HepG2 (cell line): ENCODE data around the gene LSR. TPM values are rescaled to one million over a fixed set of nuclear protein-coding genes. Genes with fewer than 3 reads are reported as not detected.

Source experiments
- ATAC-seq: fragments of 200-7000 bp; cut with Tn5 transposase; 3 replicates; pipeline ENCODE4 v1.9.1; 2020; ENCODE audit warnings: mild to moderate bottlenecking, moderate library complexity
- BruUV-seq: library from RNA; stranded (reverse); fragments of 400-500 nt; replicated peaks from 2 replicates; lab custom pipeline; 2021; lab: Mats Ljungman, UMichigan
- CTCF ChIA-PET: fragments of 300-600 bp; formaldehyde crosslinking; extraction: SDS; loops from one replicate; lab custom pipeline; 2021; ENCODE audit warnings: low total read pairs, inconsistent platforms, low intra/inter-chr PET ratio; lab: Yijun Ruan, JAX
- POLR2A ChIA-PET: fragments of 350-600 bp; sonication (Branson Sonifier 250); formaldehyde crosslinking; loops from one replicate; lab custom pipeline; 2020; ENCODE audit warnings: antibody characterized with exemption, inconsistent platforms; lab: Yijun Ruan, JAX
- DNase-seq: peaks from one replicate; pipeline ENCODE4 v3.0.0-alpha.2; 2015; ENCODE audit warnings: low spot score
- FAIRE-seq: peaks from 3 replicates; lab custom pipeline; 2011; peaks lifted over from hg19 to GRCh38; lab: Jason Lieb, UNC
- H2AFZ ChIP-seq: one replicate; pipeline ENCODE4 v1.6.1; 2011; ENCODE audit warnings: low read length, inconsistent platforms
- H3K27ac ChIP-seq: fragments of 300-600 bp; 3 replicates; pipeline ENCODE4 v1.8.0; 2011; ENCODE audit warnings: mixed run types, mild to moderate bottlenecking, mixed read lengths, low read length, inconsistent platforms; ENCODE audit not compliant: insufficient read depth; ENCODE audit errors: extremely low read length
- H3K27me3 ChIP-seq, 2 experiments: fragments of 200-600 bp in 1 of 2; 2 replicates in 1 of 2; 3 replicates in 1 of 2; pipeline versions ENCODE4 v1.6.0 to v1.8.0; 2011; ENCODE audit warnings: low read length in 2 of 2, mild to moderate bottlenecking in 2 of 2, moderate library complexity in 2 of 2, inconsistent platforms in 1 of 2; ENCODE audit not compliant: insufficient read depth in 2 of 2, control insufficient read depth in 1 of 2
- H3K36me3 ChIP-seq, 2 experiments: fragments of 200-600 bp in 1 of 2; replicated peaks in 1 of 2; 2 replicates in 1 of 2; 3 replicates in 1 of 2; pipeline versions ENCODE4 v1.5.1 to v1.8.0; 2011; ENCODE audit warnings: low read length in 2 of 2, inconsistent platforms in 1 of 2; ENCODE audit not compliant: insufficient read depth in 2 of 2, control insufficient read depth in 1 of 2
- H3K4me1 ChIP-seq: 2 replicates; pipeline ENCODE4 v1.5.1; 2012; ENCODE audit warnings: low read length, inconsistent platforms; ENCODE audit not compliant: insufficient read depth
- H3K4me2 ChIP-seq: 2 replicates; pipeline ENCODE4 v1.6.0; 2011; ENCODE audit warnings: low read depth, low read length, inconsistent platforms
- H3K4me3 ChIP-seq, 3 experiments: fragments of 200-600 bp in 1 of 3; sonication (generic), shearing (Covaris generic) in 1 of 3; replicated peaks in 1 of 3; 2 replicates each; pipeline ENCODE4 v1.5.1; 2011 to 2016; ENCODE audit warnings: low read length in 3 of 3, inconsistent platforms in 2 of 3, low read depth in 2 of 3, mild to moderate bottlenecking in 2 of 3, control low read depth in 1 of 3, mixed read lengths in 1 of 3; ENCODE audit not compliant: insufficient read depth in 1 of 3
- H3K79me2 ChIP-seq: one replicate; pipeline ENCODE4 v1.6.1; 2011; ENCODE audit warnings: low read length, inconsistent platforms; ENCODE audit not compliant: insufficient read depth
- H3K9ac ChIP-seq: 2 replicates; pipeline ENCODE4 v1.6.0; 2011; ENCODE audit warnings: mild to moderate bottlenecking, low read depth, low read length, inconsistent platforms; ENCODE audit not compliant: insufficient read depth
- H3K9me3 ChIP-seq: 2 replicates; pipeline ENCODE4 v1.5.1; 2012; ENCODE audit warnings: mild to moderate bottlenecking, low read length
- H4K20me1 ChIP-seq: 2 replicates; pipeline ENCODE4 v1.6.0; 2011; ENCODE audit warnings: inconsistent platforms, mild to moderate bottlenecking, low read length, moderate library complexity; ENCODE audit not compliant: insufficient read depth
- AKAP8 ChIP-seq: sonication (generic); formaldehyde crosslinking; IDR thresholded peaks from 2 replicates; pipeline ENCODE4 v1.5.1; 2020; ENCODE audit warnings: mild to moderate bottlenecking, missing genetic modification reagents
- GABPB1 ChIP-seq: IDR thresholded peaks from 2 replicates; pipeline ENCODE4 v1.6.1; 2016; ENCODE audit warnings: mild to moderate bottlenecking, missing genetic modification reagents, moderate library complexity, missing compliant biosample characterization
- KDM5B ChIP-seq: sonication (generic); formaldehyde crosslinking; IDR thresholded peaks from 2 replicates; pipeline ENCODE4 v1.4.0; 2020; ENCODE audit warnings: missing genetic modification reagents, mild to moderate bottlenecking, borderline replicate concordance
- KLF6 ChIP-seq: IDR thresholded peaks from 2 replicates; pipeline ENCODE4 v1.8.0; 2016; ENCODE audit warnings: missing biosample characterization, missing genetic modification reagents
- KMT2B ChIP-seq: IDR thresholded peaks from 2 replicates; pipeline ENCODE4 v1.6.1; 2016; ENCODE audit warnings: missing genetic modification reagents, missing compliant biosample characterization
- SAP130 ChIP-seq: IDR thresholded peaks from 2 replicates; pipeline ENCODE4 v1.6.1; 2016; ENCODE audit warnings: low read depth
- SP4 ChIP-seq: sonication (generic); formaldehyde crosslinking; IDR thresholded peaks from 2 replicates; pipeline ENCODE4 v1.8.1; 2023; ENCODE audit warnings: mild to moderate bottlenecking, missing genetic modification reagents
- ZBTB7B ChIP-seq: sonication (generic); formaldehyde crosslinking; IDR thresholded peaks from 2 replicates; pipeline ENCODE4 v1.4.0; 2020; ENCODE audit warnings: missing genetic modification reagents
- ZNF10 ChIP-seq: sonication (generic); formaldehyde crosslinking; IDR thresholded peaks from 2 replicates; pipeline ENCODE4 v1.4.0; 2020; ENCODE audit warnings: mild to moderate bottlenecking, low read depth, missing genetic modification reagents, borderline replicate concordance
- ZNF296 ChIP-seq: sonication (generic); formaldehyde crosslinking; conservative IDR thresholded peaks from 2 replicates; pipeline ENCODE4 v1.5.0; 2020; ENCODE audit warnings: mild to moderate bottlenecking, missing genetic modification reagents
- ZNF3 ChIP-seq: IDR thresholded peaks from 2 replicates; pipeline ENCODE4 v1.7.0; 2017; ENCODE audit warnings: inconsistent platforms
- ZNF567 ChIP-seq: sonication (generic); formaldehyde crosslinking; IDR thresholded peaks from 2 replicates; pipeline ENCODE4 v1.8.1; 2023; ENCODE audit warnings: mild to moderate bottlenecking, missing genetic modification reagents, borderline replicate concordance
- ZSCAN25 ChIP-seq: sonication (generic); formaldehyde crosslinking; IDR thresholded peaks from 2 replicates; pipeline ENCODE4 v1.8.0; 2022; ENCODE audit warnings: mild to moderate bottlenecking, missing genetic modification reagents
- WGBS: methylation state at CpG from one replicate; pipeline ENCODE4 v1.1.6; 2017; ENCODE audit warnings: low lambda C conversion rate; 5-methylcytosine and 5-hydroxymethylcytosine counted together
- in situ Hi-C: cut with HindIII; loops from 2 replicates; pipeline ENCODE4 v1.10.0; 2017; ENCODE audit warnings: low pct_unique_long_range_greater_than_20kb; ENCODE audit not compliant: extremely low pct_ligation_motif_present
- intact Hi-C: fragments of 100-400 bp; cut with micrococcal nuclease; formaldehyde crosslinking; loops from one replicate; pipeline ENCODE4 v1.10.0; 2022; ENCODE audit not compliant: unreplicated experiment
- polyA plus RNA-seq, 8 experiments: library from polyadenylated mRNA; depleted of rRNA in 3 of 8; stranded (reverse) in 7 of 8; unstranded in 1 of 8; fragments of >200 nt; fragmentation: Illumina TruSeq in 4 of 8; extraction: Trizol in 4 of 8; gene quantifications; 2 replicates each; pipeline versions ENCODE4 v1.2.1 to v1.2.3, GENCODE V29; 2011 to 2016; ENCODE audit warnings: low read depth in 4 of 8, missing spikeins in 1 of 8, mixed read lengths in 1 of 8; ENCODE audit not compliant: insufficient read depth in 1 of 8
- total RNA-seq, 5 experiments: library from RNA; depleted of rRNA; stranded (reverse); fragments of >200 nt; fragmentation: Illumina TruSeq; extraction: Trizol; gene quantifications; 2 replicates each; pipeline ENCODE4 v1.2.3, GENCODE V29; 2016; ENCODE audit warnings: low read depth in 1 of 5
- TF ChIP-seq, protein P1 (sequence below), 2 experiments: sonication (generic) in 1 of 2; formaldehyde crosslinking in 1 of 2; IDR thresholded peaks; 2 replicates each; pipeline versions ENCODE4 v1.4.0 to v1.6.1; 2016 to 2020; ENCODE audit warnings: borderline replicate concordance in 1 of 2, low read depth in 1 of 2, mild to moderate bottlenecking in 1 of 2, missing genetic modification reagents in 1 of 2
- TF ChIP-seq, protein P2 (sequence below): sonication (generic); formaldehyde crosslinking; IDR thresholded peaks from 2 replicates; pipeline ENCODE4 v1.4.0; 2020; ENCODE audit warnings: mild to moderate bottlenecking, missing genetic modification reagents

The LSR gene
- total and polyA plus RNA-seq, 2 of the 13 experiments (the other 11 are each of a cell fraction or from before 2014, with no cell fraction given): 29.2 to 79.2 TPM

DNA sequence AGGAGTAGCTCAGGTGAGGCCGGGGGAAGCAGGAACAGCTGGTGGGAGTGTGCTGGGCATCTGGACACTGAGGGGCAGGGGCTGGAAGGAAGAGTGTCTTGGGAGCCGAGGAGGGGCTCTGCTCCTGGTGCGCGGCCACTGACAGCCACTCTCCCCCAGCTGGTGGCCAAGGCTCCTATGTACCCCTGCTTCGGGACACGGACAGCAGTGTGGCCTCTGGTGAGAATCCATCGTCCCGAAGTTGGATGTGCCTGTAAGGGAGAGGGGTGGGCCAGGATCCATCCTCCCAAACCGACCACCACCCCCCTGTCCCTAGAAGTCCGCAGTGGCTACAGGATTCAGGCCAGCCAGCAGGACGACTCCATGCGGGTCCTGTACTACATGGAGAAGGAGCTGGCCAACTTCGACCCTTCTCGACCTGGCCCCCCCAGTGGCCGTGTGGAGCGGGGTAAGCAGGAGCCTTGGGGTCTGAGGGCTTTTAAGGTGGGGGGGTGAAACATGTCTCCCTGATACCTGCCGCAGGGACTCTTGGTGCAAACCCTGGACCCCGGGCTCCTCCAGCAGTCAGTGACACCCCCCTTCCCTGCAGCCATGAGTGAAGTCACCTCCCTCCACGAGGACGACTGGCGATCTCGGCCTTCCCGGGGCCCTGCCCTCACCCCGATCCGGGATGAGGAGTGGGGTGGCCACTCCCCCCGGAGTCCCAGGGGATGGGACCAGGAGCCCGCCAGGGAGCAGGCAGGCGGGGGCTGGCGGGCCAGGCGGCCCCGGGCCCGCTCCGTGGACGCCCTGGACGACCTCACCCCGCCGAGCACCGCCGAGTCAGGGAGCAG, 17.9 kb downstream of the LSR start (continued):
- TF ChIP-seq, protein P1, sequence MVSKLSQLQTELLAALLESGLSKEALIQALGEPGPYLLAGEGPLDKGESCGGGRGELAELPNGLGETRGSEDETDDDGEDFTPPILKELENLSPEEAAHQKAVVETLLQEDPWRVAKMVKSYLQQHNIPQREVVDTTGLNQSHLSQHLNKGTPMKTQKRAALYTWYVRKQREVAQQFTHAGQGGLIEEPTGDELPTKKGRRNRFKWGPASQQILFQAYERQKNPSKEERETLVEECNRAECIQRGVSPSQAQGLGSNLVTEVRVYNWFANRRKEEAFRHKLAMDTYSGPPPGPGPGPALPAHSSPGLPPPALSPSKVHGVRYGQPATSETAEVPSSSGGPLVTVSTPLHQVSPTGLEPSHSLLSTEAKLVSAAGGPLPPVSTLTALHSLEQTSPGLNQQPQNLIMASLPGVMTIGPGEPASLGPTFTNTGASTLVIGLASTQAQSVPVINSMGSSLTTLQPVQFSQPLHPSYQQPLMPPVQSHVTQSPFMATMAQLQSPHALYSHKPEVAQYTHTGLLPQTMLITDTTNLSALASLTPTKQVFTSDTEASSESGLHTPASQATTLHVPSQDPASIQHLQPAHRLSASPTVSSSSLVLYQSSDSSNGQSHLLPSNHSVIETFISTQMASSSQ (IDR thresholded peaks at IDR 0.05; ENCODE audit: low read depth): no peak
- TF ChIP-seq, protein P1 (CRISPR knock-in tag; IDR thresholded peaks at IDR 0.05; ENCODE audit: borderline replicate concordance): no peak
- peak; percentile 14; the same call in 1 of the 2 replicates for TF ChIP-seq SP4 (CRISPR knock-in tag)

DNA sequence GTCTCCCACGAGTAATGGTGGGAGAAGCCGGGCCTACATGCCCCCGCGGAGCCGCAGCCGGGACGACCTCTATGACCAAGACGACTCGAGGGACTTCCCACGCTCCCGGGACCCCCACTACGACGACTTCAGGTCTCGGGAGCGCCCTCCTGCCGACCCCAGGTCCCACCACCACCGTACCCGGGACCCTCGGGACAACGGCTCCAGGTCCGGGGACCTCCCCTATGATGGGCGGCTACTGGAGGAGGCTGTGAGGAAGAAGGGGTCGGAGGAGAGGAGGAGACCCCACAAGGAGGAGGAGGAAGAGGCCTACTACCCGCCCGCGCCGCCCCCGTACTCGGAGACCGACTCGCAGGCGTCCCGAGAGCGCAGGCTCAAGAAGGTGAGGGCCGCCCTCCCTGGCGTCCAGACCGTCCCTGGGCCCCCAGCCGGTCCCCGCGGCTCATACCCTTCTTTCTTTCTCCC, 18.6 kb downstream of the LSR start:
- ChIA-PET CTCF (no interaction called here), POLR2A (interaction anchor here (1.2 kb wide), 1 partner anchor 42 kb away, joined by 3 read pairs; no protein-coding TSS in a partner anchor)
- Histone ChIP-seq H3K27ac (peak overlapping the region; percentile 69), H4K20me1 (no peaks in the 10 kb centered on the region), H3K36me3 (peaks cover 20 to 48% of the 10 kb centered on the region in 2 experiments), H3K27me3 (no peaks in the 10 kb centered on the region), H3K9me3 (no peaks in the 10 kb centered on the region), H3K4me1 (peaks cover 20% of the 10 kb centered on the region), H2AFZ (no peak overlapping the region), H3K4me3 (peak overlapping the region; percentile 76 to 97 (median 79)), H3K4me2 (peak overlapping the region; percentile 68), H3K79me2 (peaks cover 18% of the 10 kb centered on the region), H3K9ac (peak overlapping the region; percentile 79)
- intact Hi-C loops (loop anchor here (5.0 kb wide), 1 partner anchor 190 kb away; no protein-coding TSS in a partner anchor), in situ Hi-C loops (no loop called here)
- BruUV-seq: TSS peak; percentile 67
- ATAC-seq: peak; percentile 18; the same call in 2 of the 3 replicates
- no peak for DNase-seq
- no peak for FAIRE-seq
- 4% methylated on average over 18 of the region's 40 CpGs for WGBS
- peak; percentile 32; the same call in 1 of the 2 replicates for TF ChIP-seq ZNF296 (CRISPR knock-in tag)
- TF ChIP-seq, protein P2, sequence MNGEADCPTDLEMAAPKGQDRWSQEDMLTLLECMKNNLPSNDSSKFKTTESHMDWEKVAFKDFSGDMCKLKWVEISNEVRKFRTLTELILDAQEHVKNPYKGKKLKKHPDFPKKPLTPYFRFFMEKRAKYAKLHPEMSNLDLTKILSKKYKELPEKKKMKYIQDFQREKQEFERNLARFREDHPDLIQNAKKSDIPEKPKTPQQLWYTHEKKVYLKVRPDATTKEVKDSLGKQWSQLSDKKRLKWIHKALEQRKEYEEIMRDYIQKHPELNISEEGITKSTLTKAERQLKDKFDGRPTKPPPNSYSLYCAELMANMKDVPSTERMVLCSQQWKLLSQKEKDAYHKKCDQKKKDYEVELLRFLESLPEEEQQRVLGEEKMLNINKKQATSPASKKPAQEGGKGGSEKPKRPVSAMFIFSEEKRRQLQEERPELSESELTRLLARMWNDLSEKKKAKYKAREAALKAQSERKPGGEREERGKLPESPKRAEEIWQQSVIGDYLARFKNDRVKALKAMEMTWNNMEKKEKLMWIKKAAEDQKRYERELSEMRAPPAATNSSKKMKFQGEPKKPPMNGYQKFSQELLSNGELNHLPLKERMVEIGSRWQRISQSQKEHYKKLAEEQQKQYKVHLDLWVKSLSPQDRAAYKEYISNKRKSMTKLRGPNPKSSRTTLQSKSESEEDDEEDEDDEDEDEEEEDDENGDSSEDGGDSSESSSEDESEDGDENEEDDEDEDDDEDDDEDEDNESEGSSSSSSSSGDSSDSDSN (CRISPR knock-in tag): peak; percentile 57
- TF ChIP-seq SAP130: 0 out of 2 replicates have a peak, but pooled peaks have one; percentile 16
- TF ChIP-seq ZNF567 (CRISPR knock-in tag): 0 out of 2 replicates have a peak, but pooled peaks have one; percentile 43
- peak; percentile 30; the same call in 1 of the 2 replicates for TF ChIP-seq GABPB1 (CRISPR knock-in tag)
- peak; percentile 64; the same call in 1 of the 2 replicates for TF ChIP-seq KDM5B
- TF ChIP-seq ZSCAN25 (CRISPR knock-in tag): no peak
- TF ChIP-seq AKAP8: peak; percentile 90; the same call in 1 of the 2 replicates
- peak; percentile 45; the same call in 1 of the 2 replicates for TF ChIP-seq KMT2B (CRISPR knock-in tag)
- no peak for TF ChIP-seq ZNF10 (CRISPR knock-in tag)
- TF ChIP-seq ZBTB7B (CRISPR knock-in tag): peak; percentile 33; the same call in 1 of the 2 replicates
- TF ChIP-seq ZNF3 (CRISPR knock-in tag): no peak
- TF ChIP-seq KLF6 (CRISPR knock-in tag): 0 out of 2 replicates have a peak, but pooled peaks have one; percentile 15
